Ovary (tissue), 3 donors: ENCODE results near the gene DRC3.

ENCODE experiments used
- POLR2A ChIP-seq: fragments of 450-650 bp; IDR thresholded peaks from one replicate; pipeline ENCODE4 v1.6.1; 2017; ENCODE audit warnings: antibody characterized with exemption, mild to moderate bottlenecking, moderate library complexity
- TF ChIP-seq, protein P1 (sequence below), 3 donors: fragments of 450-650 bp in 2 of 3; fragments of 200-600 bp in 1 of 3; IDR thresholded peaks; one replicate each; pipeline versions ENCODE4 v1.5.1 to v1.8.0; 2016 to 2022; ENCODE audit warnings: antibody characterized with exemption in 3 of 3, mild to moderate bottlenecking in 1 of 3
- donor health status: DM: no; HTN: no; CAD: no.

- TF ChIP-seq, protein P1, sequence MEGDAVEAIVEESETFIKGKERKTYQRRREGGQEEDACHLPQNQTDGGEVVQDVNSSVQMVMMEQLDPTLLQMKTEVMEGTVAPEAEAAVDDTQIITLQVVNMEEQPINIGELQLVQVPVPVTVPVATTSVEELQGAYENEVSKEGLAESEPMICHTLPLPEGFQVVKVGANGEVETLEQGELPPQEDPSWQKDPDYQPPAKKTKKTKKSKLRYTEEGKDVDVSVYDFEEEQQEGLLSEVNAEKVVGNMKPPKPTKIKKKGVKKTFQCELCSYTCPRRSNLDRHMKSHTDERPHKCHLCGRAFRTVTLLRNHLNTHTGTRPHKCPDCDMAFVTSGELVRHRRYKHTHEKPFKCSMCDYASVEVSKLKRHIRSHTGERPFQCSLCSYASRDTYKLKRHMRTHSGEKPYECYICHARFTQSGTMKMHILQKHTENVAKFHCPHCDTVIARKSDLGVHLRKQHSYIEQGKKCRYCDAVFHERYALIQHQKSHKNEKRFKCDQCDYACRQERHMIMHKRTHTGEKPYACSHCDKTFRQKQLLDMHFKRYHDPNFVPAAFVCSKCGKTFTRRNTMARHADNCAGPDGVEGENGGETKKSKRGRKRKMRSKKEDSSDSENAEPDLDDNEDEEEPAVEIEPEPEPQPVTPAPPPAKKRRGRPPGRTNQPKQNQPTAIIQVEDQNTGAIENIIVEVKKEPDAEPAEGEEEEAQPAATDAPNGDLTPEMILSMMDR (IDR thresholded peaks at IDR 0.05) = no peak
- no peak for TF ChIP-seq POLR2A
These were observed 42.8 kb upstream of the DRC3 start for GRCh38 chr17:17929655-17930380.
